ENCODE measurements around the gene ZCCHC9. TPM values are rescaled to one million over a fixed set of nuclear protein-coding genes. Genes with fewer than 3 reads are reported as not detected.
A peak's percentile ranks its signal among the peaks of the same experiment; 100 is the strongest.
"Not testable (repeated sequence)": the region's sequence is repeated elsewhere in the genome, so short reads cannot be mapped to it uniquely, and the experiment has no call there.

Gene ZCCHC9
- polyA plus RNA-seq (2012; ENCODE audit: low read depth, missing spikeins) = 28.1 TPM

- FAIRE-seq (peak; percentile 97), DNase-seq (ENCODE audit: insufficient read length, low spot score) (peak; percentile 78)
- TF ChIP-seq POLR2AphosphoS5 (IDR thresholded peaks at IDR 0.05; ENCODE audit: low read depth, low read length) (peak; percentile 97), TAF1 (IDR thresholded peaks at IDR 0.05; ENCODE audit: low read depth, low read length) (peak; percentile 87), POU2F2 (IDR thresholded peaks at IDR 0.05; ENCODE audit: low read depth, low read length) (peak; percentile 93), SPI1 (IDR thresholded peaks at IDR 0.05; ENCODE audit: low read depth, low read length) (no peak), PAX5 (IDR thresholded peaks at IDR 0.05; ENCODE audit: insufficient read depth, low read length, severe bottlenecking) (peak; percentile 24), POLR2A (IDR thresholded peaks at IDR 0.05; ENCODE audit: low read depth, low read length) (peak; percentile 94)
Measured at GRCh38 chr5:81301271-81302015, at the start of gene ZCCHC9. ZCCHC9 (plus strand) TSS chr5:81301587; CDS start chr5:81304758, 3,171 bp downstream.

- no peak for DNase-seq (ENCODE audit: insufficient read length, low spot score)
- TF ChIP-seq PAX5 (IDR thresholded peaks at IDR 0.05; ENCODE audit: insufficient read depth, low read length, severe bottlenecking) = no peak
- TF ChIP-seq SPI1 (IDR thresholded peaks at IDR 0.05; ENCODE audit: low read depth, low read length) = no peak
- TF ChIP-seq POLR2A (IDR thresholded peaks at IDR 0.05; ENCODE audit: low read depth, low read length) = no peak
- no peak for TF ChIP-seq POU2F2 (IDR thresholded peaks at IDR 0.05; ENCODE audit: low read depth, low read length)
- no peak for TF ChIP-seq TAF1 (IDR thresholded peaks at IDR 0.05; ENCODE audit: low read depth, low read length)
- no peak for TF ChIP-seq POLR2AphosphoS5 (IDR thresholded peaks at IDR 0.05; ENCODE audit: low read depth, low read length)
- no peak for FAIRE-seq
Measured at GRCh38 chr5:81251922-81252321, 49.5 kb upstream of the ZCCHC9 start.

GRCh38 chr5:81252904-81253303, 48.5 kb upstream of the ZCCHC9 start:
- FAIRE-seq (no peak), DNase-seq (ENCODE audit: insufficient read length, low spot score) (no peak)
- TF ChIP-seq PAX5 (IDR thresholded peaks at IDR 0.05; ENCODE audit: insufficient read depth, low read length, severe bottlenecking) = no peak
- no peak for TF ChIP-seq POU2F2 (IDR thresholded peaks at IDR 0.05; ENCODE audit: low read depth, low read length)
- TF ChIP-seq SPI1 (IDR thresholded peaks at IDR 0.05; ENCODE audit: low read depth, low read length) = no peak

GRCh38 chr5:81253875-81254274, 47.5 kb upstream of the ZCCHC9 start:
- no peak for DNase-seq (ENCODE audit: insufficient read length, low spot score)
- no peak for FAIRE-seq
- TF ChIP-seq POLR2AphosphoS5 (IDR thresholded peaks at IDR 0.05; ENCODE audit: low read depth, low read length) (no peak), POU2F2 (IDR thresholded peaks at IDR 0.05; ENCODE audit: low read depth, low read length) (no peak), SPI1 (IDR thresholded peaks at IDR 0.05; ENCODE audit: low read depth, low read length) (no peak), TAF1 (IDR thresholded peaks at IDR 0.05; ENCODE audit: low read depth, low read length) (no peak), PAX5 (IDR thresholded peaks at IDR 0.05; ENCODE audit: insufficient read depth, low read length, severe bottlenecking) (no peak), POLR2A (IDR thresholded peaks at IDR 0.05; ENCODE audit: low read depth, low read length) (no peak)

GRCh38 chr5:81254886-81255559, 46.4 kb upstream of the ZCCHC9 start:
- DNase-seq (ENCODE audit: insufficient read length, low spot score) (no peak), FAIRE-seq (no peak)
- TF ChIP-seq SPI1 (IDR thresholded peaks at IDR 0.05; ENCODE audit: low read depth, low read length) = no peak
- TF ChIP-seq TAF1 (IDR thresholded peaks at IDR 0.05; ENCODE audit: low read depth, low read length) = no peak
- no peak for TF ChIP-seq POLR2AphosphoS5 (IDR thresholded peaks at IDR 0.05; ENCODE audit: low read depth, low read length)
- TF ChIP-seq PAX5 (IDR thresholded peaks at IDR 0.05; ENCODE audit: insufficient read depth, low read length, severe bottlenecking) = no peak
- no peak for TF ChIP-seq POLR2A (IDR thresholded peaks at IDR 0.05; ENCODE audit: low read depth, low read length)

- FAIRE-seq (no peak), DNase-seq (ENCODE audit: insufficient read length, low spot score) (no peak)
- no peak for TF ChIP-seq POLR2AphosphoS5 (IDR thresholded peaks at IDR 0.05; ENCODE audit: low read depth, low read length)
- TF ChIP-seq SPI1 (IDR thresholded peaks at IDR 0.05; ENCODE audit: low read depth, low read length) = no peak
- TF ChIP-seq PAX5 (IDR thresholded peaks at IDR 0.05; ENCODE audit: insufficient read depth, low read length, severe bottlenecking) = no peak
- TF ChIP-seq TAF1 (IDR thresholded peaks at IDR 0.05; ENCODE audit: low read depth, low read length) = no peak
- TF ChIP-seq POLR2A (IDR thresholded peaks at IDR 0.05; ENCODE audit: low read depth, low read length) = no peak
- no peak for TF ChIP-seq POU2F2 (IDR thresholded peaks at IDR 0.05; ENCODE audit: low read depth, low read length)
Measured at GRCh38 chr5:81256766-81257165, 44.6 kb upstream of the ZCCHC9 start.

- FAIRE-seq; DNase-seq (ENCODE audit: insufficient read length, low spot score): not testable (repeated sequence)
Measured at GRCh38 chr5:81262796-81263195, 38.6 kb upstream of the ZCCHC9 start.

- DNase-seq (ENCODE audit: insufficient read length, low spot score) (no peak), FAIRE-seq (no peak)
- no peak for TF ChIP-seq TAF1 (IDR thresholded peaks at IDR 0.05; ENCODE audit: low read depth, low read length)
- TF ChIP-seq POLR2AphosphoS5 (IDR thresholded peaks at IDR 0.05; ENCODE audit: low read depth, low read length) = no peak
- TF ChIP-seq SPI1 (IDR thresholded peaks at IDR 0.05; ENCODE audit: low read depth, low read length) = no peak
Measured at GRCh38 chr5:81265101-81265500, 36.3 kb upstream of the ZCCHC9 start.

- TF ChIP-seq POLR2A (IDR thresholded peaks at IDR 0.05; ENCODE audit: low read depth, low read length) = no peak
- FAIRE-seq (no peak), DNase-seq (ENCODE audit: insufficient read length, low spot score) (no peak)
Measured at GRCh38 chr5:81268521-81269196, 32.7 kb upstream of the ZCCHC9 start.
